Hepatocyte (in vitro differentiated cells): ENCODE results near the gene SNAI1. TPM values are rescaled to one million over a fixed set of nuclear protein-coding genes. Genes with fewer than 3 reads are reported as not detected.
A peak's percentile ranks its signal among the peaks of the same experiment; 100 is the strongest.

Experiments used
- DNase-seq: peaks from one replicate; pipeline ENCODE4 v3.0.0-alpha.2; 2016; ENCODE audit warnings: low spot score
- H2AFZ ChIP-seq: fragments of 200-600 bp; sonication (generic); 2 replicates; pipeline ENCODE4 v1.6.0; 2016; ENCODE audit warnings: antibody characterized with exemption, mild to moderate bottlenecking
- H3K27ac ChIP-seq: fragments of 200-600 bp; sonication (generic); 2 replicates; pipeline ENCODE4 v1.5.1; 2016; ENCODE audit warnings: mild to moderate bottlenecking
- H3K27me3 ChIP-seq: fragments of 200-600 bp; sonication (generic); 2 replicates; pipeline ENCODE4 v1.6.1; 2016
- H3K36me3 ChIP-seq: fragments of 200-600 bp; sonication (generic); replicated peaks from 2 replicates; pipeline ENCODE4 v1.5.1; 2016; ENCODE audit warnings: low read depth; ENCODE audit not compliant: insufficient read depth
- H3K4me1 ChIP-seq: fragments of 200-600 bp; sonication (generic); 2 replicates; pipeline ENCODE4 v1.5.1; 2016; ENCODE audit warnings: mild to moderate bottlenecking, moderate library complexity; ENCODE audit not compliant: insufficient read depth
- H3K4me2 ChIP-seq: fragments of 200-600 bp; sonication (generic); 2 replicates; pipeline ENCODE4 v1.6.0; 2016
- H3K4me3 ChIP-seq: fragments of 200-600 bp; sonication (generic); 2 replicates; pipeline ENCODE4 v1.5.1; 2016; ENCODE audit warnings: mild to moderate bottlenecking
- H3K79me2 ChIP-seq: fragments of 200-600 bp; sonication (generic); 2 replicates; pipeline ENCODE4 v1.6.0; 2017; ENCODE audit warnings: mild to moderate bottlenecking
- H3K9me2 ChIP-seq: fragments of 200-600 bp; sonication (generic); replicated peaks from 2 replicates; pipeline ENCODE4 v1.6.0; 2017; ENCODE audit warnings: mild to moderate bottlenecking; ENCODE audit not compliant: insufficient read depth
- H3K9me3 ChIP-seq: fragments of 200-600 bp; sonication (generic); 2 replicates; pipeline ENCODE4 v1.5.1; 2016; ENCODE audit warnings: low read depth, mild to moderate bottlenecking
- H4K20me1 ChIP-seq: fragments of 200-600 bp; sonication (generic); 2 replicates; pipeline ENCODE4 v1.6.0; 2016; ENCODE audit warnings: mild to moderate bottlenecking; ENCODE audit not compliant: insufficient read depth, poor library complexity, severe bottlenecking
- CTCF ChIP-seq: fragments of 200-600 bp; sonication (generic); IDR thresholded peaks from 2 replicates; pipeline ENCODE4 v1.5.1; 2016; ENCODE audit warnings: antibody characterized with exemption, mild to moderate bottlenecking; ENCODE audit not compliant: poor library complexity
- EZH2 ChIP-seq: fragments of 200-600 bp; sonication (generic); IDR thresholded peaks from 2 replicates; pipeline ENCODE4 v1.6.1; 2016; ENCODE audit warnings: antibody characterized with exemption, mild to moderate bottlenecking, borderline replicate concordance
- EZH2phosphoT487 ChIP-seq: fragments of 200-600 bp; sonication (generic); IDR thresholded peaks from one replicate; pipeline ENCODE4 v1.6.1; 2018; ENCODE audit warnings: antibody characterized with exemption, mild to moderate bottlenecking, low read depth, moderate library complexity; ENCODE audit not compliant: unreplicated experiment, severe bottlenecking
- WGBS: methylation state at CpG from one replicate; pipeline ENCODE4 v1.1.6; 2016; ENCODE audit warnings: low lambda C conversion rate; ENCODE audit errors: missing lambda C conversion rate; 5-methylcytosine and 5-hydroxymethylcytosine counted together
- polyA plus RNA-seq: library from polyadenylated mRNA; unstranded; fragments of >200 nt; fragmentation: Nextera tagmentation; extraction: Ambion mirVana; gene quantifications from 2 replicates; pipeline ENCODE4 v1.2.1, GENCODE V29; 2016
- total RNA-seq: library from RNA; depleted of rRNA; stranded (reverse); fragments of >200 nt; gene quantifications from 2 replicates; pipeline ENCODE4 v1.2.3, GENCODE V29; 2014

SNAI1 gene
- total and polyA plus RNA-seq, 2 experiments from 2014 or later, result 2.9 to 9.8 TPM

- Histone ChIP-seq H3K4me3 (no peak overlapping the region), H3K4me2 (peak overlapping the region; percentile 10), H3K9me3 (no peaks in the 10 kb centered on the region), H3K9me2 (no peaks in the 10 kb centered on the region), H3K36me3 (no peaks in the 10 kb centered on the region), H3K27ac (peak overlapping the region; percentile 71), H3K4me1 (peaks cover 56% of the 10 kb centered on the region), H3K27me3 (no peaks in the 10 kb centered on the region), H2AFZ (no peak overlapping the region), H4K20me1 (no peaks in the 10 kb centered on the region), H3K79me2 (no peaks in the 10 kb centered on the region)
- peak; percentile 72 for DNase-seq
- WGBS, result 40% methylated on average over 12 of the region's 12 CpGs
- TF ChIP-seq CTCF, result no peak
- no peak for TF ChIP-seq EZH2phosphoT487
- no peak for TF ChIP-seq EZH2
These were observed 29.8 kb downstream of the SNAI1 start for GRCh38 chr20:50012282-50013263.

- Histone ChIP-seq H4K20me1 (no peaks in the 10 kb centered on the region), H2AFZ (no peak overlapping the region), H3K79me2 (no peaks in the 10 kb centered on the region), H3K4me3 (no peak overlapping the region), H3K9me2 (no peaks in the 10 kb centered on the region), H3K4me1 (peaks cover 56% of the 10 kb centered on the region), H3K27me3 (no peaks in the 10 kb centered on the region), H3K36me3 (no peaks in the 10 kb centered on the region), H3K9me3 (no peaks in the 10 kb centered on the region), H3K4me2 (no peak overlapping the region), H3K27ac (peak overlapping the region; percentile 82)
- TF ChIP-seq EZH2 (no peak), CTCF (no peak), EZH2phosphoT487 (no peak)
- DNase-seq, result no peak
- 84% methylated on average over 7 of the region's 7 CpGs for WGBS
These were observed 31.2 kb downstream of the SNAI1 start for GRCh38 chr20:50013976-50014375.

GRCh38 chr20:50014570-50015562, 32.1 kb downstream of the SNAI1 start:
- Histone ChIP-seq H2AFZ (no peak overlapping the region), H3K36me3 (no peaks in the 10 kb centered on the region), H3K4me3 (no peak overlapping the region), H3K4me2 (peak overlapping the region; percentile 51), H3K4me1 (peaks cover 48% of the 10 kb centered on the region), H3K27me3 (no peaks in the 10 kb centered on the region), H4K20me1 (no peaks in the 10 kb centered on the region), H3K9me2 (no peaks in the 10 kb centered on the region), H3K27ac (peak overlapping the region; percentile 82), H3K79me2 (no peaks in the 10 kb centered on the region), H3K9me3 (no peaks in the 10 kb centered on the region)
- peak; percentile 54 for DNase-seq
- 68% methylated on average over 22 of the region's 38 CpGs for WGBS
- TF ChIP-seq EZH2phosphoT487 (no peak), CTCF (no peak), EZH2 (no peak)
